Heart left ventricle (tissue), 16 donors: ENCODE measurements around the gene BRMS1L. TPM values are rescaled to one million over a fixed set of nuclear protein-coding genes. Genes with fewer than 3 reads are reported as not detected.
"Not testable (repeated sequence)": the region's sequence is repeated elsewhere in the genome, so short reads cannot be mapped to it uniquely, and the experiment has no call there.

Source experiments
- ATAC-seq, 4 donors: fragments of 200-7000 bp; cut with Tn5 transposase; one replicate each; pipeline ENCODE4 v1.9.1; 2020 to 2022; ENCODE audit warnings: moderate library complexity in 4 of 4, mild to moderate bottlenecking in 3 of 4, moderate number of reproducible peaks in 1 of 4
- DNase-seq, 5 donors: peaks; one replicate each; pipeline ENCODE4 v3.0.0-alpha.2; 2020
- H3K27ac ChIP-seq, 12 donors: fragments of 200-600 bp; sonication (generic) in 4 of 12; one replicate each; pipeline versions ENCODE4 v1.5.0 to v1.8.0; 2016 to 2022; ENCODE audit warnings: mild to moderate bottlenecking in 2 of 12
- H3K27me3 ChIP-seq, 9 donors: fragments of 200-600 bp; sonication (generic) in 2 of 9; one replicate each; pipeline versions ENCODE4 v1.5.1 to v1.8.0; 2016 to 2022; ENCODE audit warnings: mild to moderate bottlenecking in 3 of 9
- H3K36me3 ChIP-seq, 9 donors: fragments of 200-600 bp; sonication (generic) in 2 of 9; one replicate each; pipeline versions ENCODE4 v1.5.0 to v1.8.0; 2018 to 2022; ENCODE audit warnings: mild to moderate bottlenecking in 2 of 9
- H3K4me1 ChIP-seq, 12 donors: fragments of 200-600 bp; sonication (generic) in 4 of 12; one replicate each; pipeline versions ENCODE4 v1.5.0 to v1.8.0; 2016 to 2022; ENCODE audit warnings: mild to moderate bottlenecking in 3 of 12
- H3K4me3 ChIP-seq, 12 donors: fragments of 200-600 bp; sonication (generic) in 4 of 12; one replicate each; pipeline versions ENCODE4 v1.5.0 to v1.8.0; 2017 to 2022; ENCODE audit warnings: mild to moderate bottlenecking in 9 of 12, moderate library complexity in 4 of 12
- H3K9me3 ChIP-seq, 12 donors: fragments of 200-600 bp; sonication (generic) in 4 of 12; one replicate each; pipeline versions ENCODE4 v1.5.0 to v1.8.0; 2016 to 2022; ENCODE audit warnings: mild to moderate bottlenecking in 1 of 12
- CTCF ChIP-seq, 12 donors: fragments of 200-600 bp; sonication (generic) in 4 of 12; IDR thresholded peaks; one replicate each; pipeline versions ENCODE4 v1.5.0 to v1.8.0; 2018 to 2022; ENCODE audit warnings: antibody characterized with exemption in 12 of 12, mild to moderate bottlenecking in 5 of 12
- POLR2A ChIP-seq, 2 donors: fragments of 450-650 bp; IDR thresholded peaks; one replicate each; pipeline ENCODE4 v1.6.1; 2017; ENCODE audit warnings: antibody characterized with exemption in 2 of 2, mild to moderate bottlenecking in 2 of 2, moderate library complexity in 2 of 2
- WGBS, 4 donors: extraction: QIAGEN DNeasy Blood & Tissue Kit in 2 of 4; methylation state at CpG; one replicate each; pipeline versions ENCODE4 v1.1.5 to v1.1.7; 2013 to 2018; 5-methylcytosine and 5-hydroxymethylcytosine counted together
- intact Hi-C, 10 donors: fragments of 100-400 bp; cut with DNase I; formaldehyde crosslinking; loops; one replicate each; pipeline versions ENCODE4 v1.11.1 to v1.14.2; 2022
- long read RNA-seq, 3 donors: library from polyadenylated mRNA; unstranded; transcript quantifications; one replicate each; pipeline ENCODE4 v2.0.0, GENCODE V29; 2020 to 2021
- polyA plus RNA-seq, 2 donors: library from polyadenylated mRNA; stranded (reverse); fragments of 200-250 nt; gene quantifications; one replicate each; pipeline ENCODE4 v1.2.3, GENCODE V29; 2013
- total RNA-seq, 9 donors: library from RNA; depleted of rRNA in 2 of 9; stranded (reverse); fragments of >200 nt in 2 of 9; fragmentation: NEBNext Ultra II Directional in 3 of 9; extraction: Animal tissue kit (Norgen Biotek cat#: 25700) in 3 of 9; gene quantifications; one replicate each; pipeline versions ENCODE4 v1.1.0 to v1.2.4, GENCODE V29; 2016 to 2023
- donor health status: ischemic (EF 13 %, LVEDD 7.1; RV severe dilation, severe dysfunction).
- donor health status: healthy with polysubstance abuse.
- donor health status: DM: no; HTN: yes; CAD: no.
- donor health status: DM: no; HTN: no; CAD: no.
- donor health status: ischemic (EF 25% LVEDD 6.9; RV normal size, moderate dysfunction).
- donor health status: ischemic (EF 25% LVEDD 5.7; RV mildly dilated, moderate dysfunction).
- donor health status: healthy.
- donor health status: DM: yes; HTN: yes; CAD: no.
- donor health status: ischemic (EF 35%, LVEDD 5.7; RV mildly dilated, moderate dysfunction).
- donor health status: nonischemic (EF 11% LVEDD 7.7; RV severe dilation, severe dysfunction).
- donor health status: DM: yes; HTN: yes; CAD: no.
- donor health status: PGD.
- donor health status: ischemic (EF 29% LVEDD 5.4; RV normal size, mild dysfunction).
- donor health status: nonischemic (EF 23%, LVEDD 6.1; RV moderate dilation, normal function).

Gene BRMS1L, protein sequence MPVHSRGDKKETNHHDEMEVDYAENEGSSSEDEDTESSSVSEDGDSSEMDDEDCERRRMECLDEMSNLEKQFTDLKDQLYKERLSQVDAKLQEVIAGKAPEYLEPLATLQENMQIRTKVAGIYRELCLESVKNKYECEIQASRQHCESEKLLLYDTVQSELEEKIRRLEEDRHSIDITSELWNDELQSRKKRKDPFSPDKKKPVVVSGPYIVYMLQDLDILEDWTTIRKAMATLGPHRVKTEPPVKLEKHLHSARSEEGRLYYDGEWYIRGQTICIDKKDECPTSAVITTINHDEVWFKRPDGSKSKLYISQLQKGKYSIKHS
- total RNA-seq (10 to 100 TPM in 5 of 9 donors, 1 to 10 TPM in 4; 5.3 to 14.8 (median 11.2) TPM), polyA plus RNA-seq (10 to 100 TPM in 1 of 2 donors, 1 to 10 TPM in 1; 3.4 to 11.1 TPM)
- long read RNA-seq, donor 1, transcript BRMS1L-201 (10 exons, 2,657 nt): major isoform, 25 of 28 reads
- long read RNA-seq, donor 1, partial matches to known transcripts: 1 of 28 reads
- long read RNA-seq, donor 1, other reads (novel, unspliced or antisense): 2 of 28 reads
- long read RNA-seq, donor 2, transcript BRMS1L-201 (10 exons, 2,657 nt): major isoform, 30 of 34 reads
- long read RNA-seq, donor 2, partial matches to known transcripts: 1 of 34 reads
- long read RNA-seq, donor 2, other reads (novel, unspliced or antisense): 3 of 34 reads
- long read RNA-seq, donor 3, transcript BRMS1L-201 (10 exons, 2,657 nt): major isoform, 16 of 20 reads
- long read RNA-seq, donor 3, partial matches to known transcripts: 0 of 20 reads
- long read RNA-seq, donor 3, other reads (novel, unspliced or antisense): 4 of 20 reads

- Histone ChIP-seq H3K27ac (peak within 1 kb of the TSS; percentile 94 to 100 (median 97)), H3K9me3 (no peaks in the 10 kb centered on the region), H3K4me3 (peak within 1 kb of the TSS; percentile 68 to 97 (median 81)), H3K36me3 (peaks cover 0 to 3% (median 1%) of the 10 kb centered on the region in 9 donors), H3K4me1 (peaks cover 0 to 14% (median 8%) of the 10 kb centered on the region in 12 donors), H3K27me3 (no peaks in the 10 kb centered on the region)
- ATAC-seq: peak; percentile 98
- intact Hi-C loops: loop anchor here in 1 of 10 donors (10.0 kb wide), 2 partner anchors 498 to 952 kb away; partner anchors contain the start of genes BAZ1A and MBIP
- 0% methylated on average over 23 to 70 of the region's 70 CpGs for WGBS, 4 donors
- TF ChIP-seq POLR2A (IDR thresholded peaks at IDR 0.05): peak; percentile 62 to 95
- peak in 6 of 12 donors; percentile 4 to 43 (median 27) for TF ChIP-seq CTCF (IDR thresholded peaks at IDR 0.05)
- peak; percentile 98 to 99 (median 99) for DNase-seq
Measured at GRCh38 chr14:35826218-35826951, at the start of gene BRMS1L. BRMS1L (plus strand) TSS chr14:35826338; CDS start chr14:35826517, 179 bp downstream.

- H3K4me1 ChIP-seq: no peaks in the 10 kb centered on the region
- DNase-seq (no peak), ATAC-seq (no peak)
- TF ChIP-seq CTCF (IDR thresholded peaks at IDR 0.05) (no peak), POLR2A (IDR thresholded peaks at IDR 0.05) (no peak)
- WGBS, 4 donors: 90 to 95% (median 94%) methylated on average over 4 of the region's 4 CpGs
- peaks cover 0 to 24% (median 9%) of the 10 kb centered on the region in 9 donors for H3K36me3 ChIP-seq
- H3K9me3 ChIP-seq: peaks cover 0 to 24% (median 15%) of the 10 kb centered on the region in 12 donors
- intact Hi-C loops: no loop called here
- no peaks in the 10 kb centered on the region for H3K27me3 ChIP-seq
- no peak overlapping the region for H3K27ac ChIP-seq
- no peak overlapping the region for H3K4me3 ChIP-seq
Measured at GRCh38 chr14:35776823-35777222, 49.3 kb upstream of the BRMS1L start.

- intact Hi-C loops, H3K4me3 ChIP-seq, H3K27ac ChIP-seq, DNase-seq, ATAC-seq, H3K27me3 ChIP-seq, H3K4me1 ChIP-seq: not testable (repeated sequence)
- Histone ChIP-seq H3K9me3 (peaks cover 0 to 31% (median 18%) of the 10 kb centered on the region in 12 donors), H3K36me3 (peaks cover 0 to 20% (median 5%) of the 10 kb centered on the region in 9 donors)
- 97 to 99% (median 97%) methylated on average over 5 of the region's 5 CpGs for WGBS, 4 donors
Measured at GRCh38 chr14:35777550-35777949, 48.6 kb upstream of the BRMS1L start.

DNA sequence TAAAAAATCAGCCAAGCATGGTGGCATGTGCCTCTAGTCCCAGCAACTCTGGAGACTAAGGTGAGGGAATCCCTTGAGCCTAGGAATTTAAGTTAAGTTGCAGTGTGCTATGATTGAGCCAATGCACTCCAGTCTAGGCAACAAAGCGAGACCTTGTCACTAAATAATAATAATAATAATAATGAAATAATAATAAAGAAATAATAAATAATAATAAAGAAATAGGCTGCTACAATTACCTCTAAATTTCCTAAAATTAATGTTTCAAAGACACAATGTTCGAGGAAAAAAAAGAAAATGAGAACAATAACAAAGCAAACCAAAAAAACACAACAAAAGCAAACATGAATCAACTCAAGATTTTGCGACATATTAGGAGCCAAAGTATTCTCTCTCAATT is 46.8 kb upstream of the BRMS1L start:
- ATAC-seq: no peak
- Histone ChIP-seq H3K27me3 (no peaks in the 10 kb centered on the region), H3K36me3 (peaks cover 0 to 12% (median 5%) of the 10 kb centered on the region in 9 donors), H3K4me3 (no peak overlapping the region), H3K9me3 (peaks cover 0 to 31% (median 18%) of the 10 kb centered on the region in 12 donors), H3K4me1 (no peaks in the 10 kb centered on the region), H3K27ac (no peak overlapping the region)
- WGBS, 4 donors: 96 to 98% (median 97%) methylated on average over 3 of the region's 3 CpGs
- DNase-seq: no peak
- TF ChIP-seq POLR2A (IDR thresholded peaks at IDR 0.05) (no peak), CTCF (IDR thresholded peaks at IDR 0.05) (no peak)
- intact Hi-C loops: no loop called here
